T47D (cell line): Measurements from ENCODE around the gene STK40.

Experiments used
- DNase-seq, 2 experiments: peaks; one replicate each; pipeline versions ENCODE4 v3.0.0 to v3.0.0-alpha.2; 2011 to 2012; ENCODE audit warnings: low read depth in 1 of 2, low spot score in 1 of 2
- JUND ChIP-seq: IDR thresholded peaks from 2 replicates; pipeline ENCODE4 v1.6.1; 2012; ENCODE audit warnings: low read depth
- in situ Hi-C: cut with HindIII; loops from 2 replicates; pipeline ENCODE4 v1.10.0; 2016; ENCODE audit warnings: low sequenced_read_pairs, low pct_unique_long_range_greater_than_20kb

Gene STK40

GRCh38 chr1:36393686-36394085 lies 8.0 kb upstream of the STK40 start:
- TF ChIP-seq JUND = no peak
- in situ Hi-C loops = no loop called here
- DNase-seq = no peak

DNA sequence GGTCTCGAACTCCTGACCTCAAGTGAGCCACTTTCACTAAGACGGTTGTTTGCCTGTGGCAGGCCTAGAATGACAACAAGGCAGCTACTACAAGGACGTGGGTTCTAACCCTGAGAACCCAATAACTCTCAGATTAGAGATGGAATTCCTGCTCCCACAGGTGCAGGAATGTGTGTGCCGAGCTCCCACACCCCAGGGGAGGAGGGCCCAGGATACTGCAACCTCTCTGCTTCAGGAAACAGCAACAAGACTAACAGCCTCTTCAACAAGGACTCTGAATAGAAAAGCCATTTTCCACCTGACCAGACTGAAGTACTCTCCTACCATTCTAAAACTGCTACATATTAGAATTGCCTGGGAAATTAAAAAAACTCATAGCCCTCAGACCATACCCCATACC lies 7.1 kb upstream of the STK40 start:
- TF ChIP-seq JUND = no peak
- no peak for DNase-seq
- in situ Hi-C loops = no loop called here

DNA sequence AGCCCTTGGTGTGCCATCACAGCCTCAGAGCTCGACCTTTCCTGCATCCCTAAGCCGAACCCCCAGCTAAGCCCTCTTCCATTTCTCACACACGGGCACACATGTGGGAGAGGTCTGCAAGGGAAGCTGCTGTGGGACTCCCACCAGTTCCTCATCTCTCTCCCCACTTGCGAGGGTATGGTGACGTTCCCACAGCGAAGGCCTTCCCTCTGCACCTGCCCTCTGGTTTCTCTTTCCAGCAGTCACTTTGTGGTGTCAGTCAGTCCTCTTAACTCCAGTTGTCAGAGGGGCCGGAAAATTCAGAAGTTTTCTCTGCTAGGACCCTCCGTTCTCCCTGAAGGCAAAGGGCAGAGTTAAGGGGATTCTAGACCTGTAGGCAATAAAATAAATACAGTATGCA lies 5.5 kb upstream of the STK40 start:
- in situ Hi-C loops = no loop called here
- TF ChIP-seq JUND = no peak
- DNase-seq = no peak

DNA sequence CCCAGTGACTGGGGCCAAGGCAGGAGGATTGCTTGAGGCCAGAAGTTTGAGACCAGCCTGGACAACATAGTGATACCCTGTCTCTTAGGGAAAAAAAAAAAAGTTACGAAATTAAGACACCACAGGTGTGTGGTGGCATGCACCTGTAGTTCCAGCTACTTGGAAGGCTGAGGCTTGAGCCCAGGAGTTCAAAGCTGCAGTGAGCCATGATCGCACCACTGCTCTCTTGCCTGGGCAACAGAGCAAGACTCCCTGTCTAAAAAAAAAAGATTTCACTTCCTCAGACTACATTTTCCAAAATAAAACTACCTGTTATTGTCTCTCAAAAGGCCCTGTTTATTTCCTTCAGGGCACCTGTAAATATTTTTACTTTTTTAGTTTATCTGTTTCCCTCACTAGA lies 4.7 kb upstream of the STK40 start:
- in situ Hi-C loops = no loop called here
- no peak for TF ChIP-seq JUND
- DNase-seq = no peak

DNA sequence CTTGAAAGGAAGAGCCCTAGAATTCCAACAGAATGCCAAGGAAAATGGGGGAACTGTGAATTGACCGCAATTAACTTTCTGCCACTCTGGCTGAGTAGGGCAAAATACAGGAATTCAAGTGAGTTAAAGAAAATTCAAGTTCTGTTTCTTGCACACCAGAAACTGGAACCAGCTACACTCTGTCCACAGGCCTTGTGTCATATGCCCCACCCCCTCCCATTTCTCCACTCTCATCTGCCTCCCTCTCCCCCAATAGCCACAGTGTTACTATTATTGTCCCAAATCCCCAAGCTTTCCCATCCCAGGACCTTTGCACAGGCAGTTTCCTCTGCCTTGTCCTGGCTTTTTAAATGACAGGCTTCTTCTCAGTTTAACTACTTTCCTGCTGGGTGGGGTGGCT lies 4.3 kb upstream of the STK40 start:
- no peak for TF ChIP-seq JUND
- in situ Hi-C loops = no loop called here
- no peak for DNase-seq

- no peak for TF ChIP-seq JUND
- DNase-seq = no peak
- in situ Hi-C loops = no loop called here
These were observed 3.5 kb upstream of the STK40 start for GRCh38 chr1:36389261-36389660.

GRCh38 chr1:36387141-36387949 lies 1.6 kb upstream of the STK40 start:
- no peak for TF ChIP-seq JUND
- no peak for DNase-seq
- in situ Hi-C loops = no loop called here

DNA sequence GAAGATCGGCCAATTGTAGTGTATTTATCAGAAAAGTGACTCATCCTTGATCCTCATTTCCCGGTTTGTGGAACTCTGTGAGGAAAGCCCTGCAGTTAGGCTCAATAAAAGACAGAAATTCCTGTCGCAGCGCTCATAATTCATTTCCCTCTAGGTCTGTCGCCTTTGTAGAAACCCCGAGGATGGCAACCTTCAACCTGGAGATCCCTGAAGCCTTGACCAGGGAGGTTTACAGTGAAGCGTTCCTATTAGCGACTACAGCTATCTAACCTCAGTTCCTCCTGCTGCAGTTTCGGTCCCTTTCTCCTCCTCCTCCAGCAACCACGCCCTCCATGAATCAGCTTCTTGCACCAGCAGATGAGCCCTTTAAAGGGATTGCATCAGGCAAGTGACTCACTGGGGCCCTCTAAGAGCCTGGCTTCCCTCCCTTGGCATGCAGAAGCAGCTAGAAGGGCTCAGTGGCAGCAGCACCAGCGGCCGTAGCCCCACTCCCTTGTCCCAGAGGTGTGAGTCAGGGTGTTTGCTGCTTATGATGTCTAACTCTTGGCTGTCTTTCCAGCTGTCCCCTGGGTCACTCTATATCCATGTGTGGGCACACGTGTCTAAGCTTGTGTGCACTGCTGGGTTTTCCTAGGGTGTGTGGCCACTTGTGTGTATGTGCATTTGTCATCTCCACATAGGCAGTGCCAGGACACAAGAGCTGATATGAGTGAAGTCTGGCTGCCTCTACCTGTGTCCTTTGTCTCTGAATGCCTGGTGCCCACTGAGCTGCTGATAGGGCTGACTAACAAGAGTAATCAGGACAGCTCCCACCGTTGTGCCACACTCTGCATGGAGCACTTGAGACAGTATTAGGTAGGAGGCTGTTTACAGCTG lies 779 bp upstream of the STK40 start:
- in situ Hi-C loops = no loop called here
- peak; percentile 59; the same call in 1 of the 2 replicates for TF ChIP-seq JUND

GRCh38 chr1:36384542-36385409 lies 948 bp downstream of the STK40 start:
- DNase-seq = peak; percentile 49 to 88
- in situ Hi-C loops = no loop called here
- no peak for TF ChIP-seq JUND

More for the DNA sequence above, 779 bp upstream of the STK40 start:
- peak; percentile 60 to 94 for DNase-seq

- TF ChIP-seq JUND = no peak
- DNase-seq = no peak
- in situ Hi-C loops = no loop called here
These were observed 2.5 kb downstream of the STK40 start for GRCh38 chr1:36383240-36383639.

GRCh38 chr1:36382669-36383068 lies 3.1 kb downstream of the STK40 start:
- no peak for TF ChIP-seq JUND
- no peak for DNase-seq
- in situ Hi-C loops = no loop called here

GRCh38 chr1:36382231-36382630 lies 3.5 kb downstream of the STK40 start:
- no peak for DNase-seq
- no peak for TF ChIP-seq JUND
- in situ Hi-C loops = no loop called here
